Fibroblast of lung (primary cell): ENCODE measurements around the gene MTCH1. TPM values are rescaled to one million over a fixed set of nuclear protein-coding genes. Genes with fewer than 3 reads are reported as not detected.

Experiments
- DNase-seq, 2 donors: peaks; one replicate each; pipeline versions ENCODE4 v3.0.0 to v3.0.0-alpha.2; 2010; ENCODE audit warnings: low read depth in 2 of 2
- H2AFZ ChIP-seq: 2 replicates; pipeline ENCODE4 v1.5.1; 2012; ENCODE audit warnings: low read length, control low read depth, inconsistent platforms
- H3K27ac ChIP-seq: 2 replicates; pipeline ENCODE4 v1.5.1; 2011; ENCODE audit warnings: low read length, control low read depth; ENCODE audit not compliant: insufficient read depth
- H3K27me3 ChIP-seq: 2 replicates; pipeline ENCODE4 v1.5.1; 2011; ENCODE audit warnings: mild to moderate bottlenecking, low read length; ENCODE audit not compliant: control insufficient read depth, insufficient read depth
- H3K36me3 ChIP-seq: 2 replicates; pipeline ENCODE4 v1.5.1; 2011; ENCODE audit warnings: low read length; ENCODE audit not compliant: control insufficient read depth, insufficient read depth
- H3K4me1 ChIP-seq: 2 replicates; pipeline ENCODE4 v1.5.1; 2011; ENCODE audit warnings: low read length; ENCODE audit not compliant: control insufficient read depth, insufficient read depth; ENCODE audit errors: extremely low read depth
- H3K4me2 ChIP-seq: 2 replicates; pipeline ENCODE4 v1.5.1; 2011; ENCODE audit warnings: low read length, control low read depth; ENCODE audit not compliant: insufficient read depth; ENCODE audit errors: extremely low read depth
- H3K4me3 ChIP-seq, 4 experiments: fragments of 200-600 bp in 1 of 4; sonication (generic) in 1 of 4; replicated peaks in 1 of 4; 2 replicates each; pipeline ENCODE4 v1.5.1; 2011 to 2016; ENCODE audit warnings: low read length in 4 of 4, low read depth in 3 of 4, mild to moderate bottlenecking in 3 of 4, control low read depth in 2 of 4, inconsistent platforms in 1 of 4, mixed read lengths in 1 of 4; ENCODE audit not compliant: insufficient read depth in 1 of 4; ENCODE audit errors: control extremely low read depth in 1 of 4
- H3K79me2 ChIP-seq: 2 replicates; pipeline ENCODE4 v1.5.1; 2012; ENCODE audit warnings: mild to moderate bottlenecking, low read length, inconsistent platforms; ENCODE audit not compliant: control insufficient read depth, insufficient read depth
- H3K9ac ChIP-seq: 2 replicates; pipeline ENCODE4 v1.5.1; 2011; ENCODE audit warnings: mild to moderate bottlenecking, low read length, control low read depth; ENCODE audit not compliant: insufficient read depth
- H3K9me3 ChIP-seq: 2 replicates; pipeline ENCODE4 v1.5.1; 2012; ENCODE audit warnings: low read depth, low read length; ENCODE audit not compliant: control insufficient read depth, insufficient read depth
- H4K20me1 ChIP-seq: 2 replicates; pipeline ENCODE4 v1.5.1; 2011; ENCODE audit warnings: low read length; ENCODE audit not compliant: control insufficient read depth, insufficient read depth; ENCODE audit errors: extremely low read depth
- CTCF ChIP-seq, 2 donors: IDR thresholded peaks in 1 of 2; conservative IDR thresholded peaks in 1 of 2; 1 replicate in 1 of 2; 2 replicates in 1 of 2; pipeline ENCODE4 v1.5.1; 2011 to 2012; ENCODE audit warnings: low read length in 2 of 2, control low read depth in 1 of 2, inconsistent platforms in 1 of 2, low read depth in 1 of 2, mild to moderate bottlenecking in 1 of 2
- EZH2 ChIP-seq: IDR thresholded peaks from 2 replicates; pipeline ENCODE4 v1.5.1; 2012; ENCODE audit warnings: low read length, control low read depth, mild to moderate bottlenecking; ENCODE audit errors: missing control alignments
- polyA plus RNA-seq, 2 donors: library from polyadenylated mRNA; depleted of rRNA in 1 of 2; stranded (reverse) in 1 of 2; unstranded in 1 of 2; fragments of >200 nt; gene quantifications; 2 replicates each; pipeline ENCODE4 v1.2.1, GENCODE V29; 2011 to 2012; ENCODE audit warnings: missing spikeins in 1 of 2
- total RNA-seq: library from RNA; depleted of rRNA; stranded (reverse); fragments of >200 nt; gene quantifications from 2 replicates; pipeline ENCODE4 v1.2.1, GENCODE V29; 2014

MTCH1 gene
- total and polyA plus RNA-seq, 2 donors (not counting 1 experiment from before 2014, with no cell fraction given), result 131 to 222 TPM

GRCh38 chr6:37019065-37019450 lies 33.1 kb upstream of the MTCH1 start:
- H3K27ac ChIP-seq, result no peak overlapping the region
- no peak for TF ChIP-seq EZH2
- no peak for TF ChIP-seq CTCF (conservative IDR thresholded peaks at IDR 0.05 in 1 of 2, IDR thresholded peaks at IDR 0.05 in 1 of 2; ENCODE audit: low read depth in 1 of 2, low read length in 2 of 2)

GRCh38 chr6:37018198-37019064 lies 32.4 kb upstream of the MTCH1 start:
- Histone ChIP-seq H3K36me3 (no peaks in the 10 kb centered on the region), H3K9ac (no peak overlapping the region), H3K27me3 (no peaks in the 10 kb centered on the region), H3K4me3 (no peak overlapping the region), H3K4me2 (peak overlapping the region; percentile 17), H4K20me1 (no peaks in the 10 kb centered on the region), H3K4me1 (peaks cover 7% of the 10 kb centered on the region), H3K9me3 (no peaks in the 10 kb centered on the region), H3K79me2 (no peaks in the 10 kb centered on the region), H2AFZ (peak overlapping the region; percentile 68), H3K27ac (no peak overlapping the region)
- TF ChIP-seq EZH2 (no peak), CTCF (conservative IDR thresholded peaks at IDR 0.05 in 1 of 2, IDR thresholded peaks at IDR 0.05 in 1 of 2; ENCODE audit: low read depth in 1 of 2, low read length in 2 of 2) (peak; percentile 87 to 99)
- peak; percentile 76 to 89 for DNase-seq

More at GRCh38 chr6:37019065-37019450, 33.1 kb upstream of the MTCH1 start:
- Histone ChIP-seq H3K79me2 (no peaks in the 10 kb centered on the region), H3K4me2 (no peak overlapping the region), H2AFZ (no peak overlapping the region), H4K20me1 (no peaks in the 10 kb centered on the region), H3K9ac (no peak overlapping the region), H3K36me3 (no peaks in the 10 kb centered on the region), H3K9me3 (no peaks in the 10 kb centered on the region), H3K27me3 (no peaks in the 10 kb centered on the region), H3K4me3 (no peak overlapping the region), H3K4me1 (peaks cover 7% of the 10 kb centered on the region)
- no peak for DNase-seq

- TF ChIP-seq EZH2 (no peak), CTCF (conservative IDR thresholded peaks at IDR 0.05 in 1 of 2, IDR thresholded peaks at IDR 0.05 in 1 of 2; ENCODE audit: low read depth in 1 of 2, low read length in 2 of 2) (no peak)
- no peaks in the 10 kb centered on the region for H4K20me1 ChIP-seq
- H3K4me3 ChIP-seq, result no peak overlapping the region
- H3K36me3 ChIP-seq, result no peaks in the 10 kb centered on the region
- H3K27ac ChIP-seq, result no peak overlapping the region
- DNase-seq, result no peak
- no peaks in the 10 kb centered on the region for H3K9me3 ChIP-seq
- peak overlapping the region; percentile 68 for H2AFZ ChIP-seq
- H3K27me3 ChIP-seq, result no peaks in the 10 kb centered on the region
- H3K4me1 ChIP-seq, result peaks cover 7% of the 10 kb centered on the region
- H3K9ac ChIP-seq, result no peak overlapping the region
- peak overlapping the region; percentile 17 for H3K4me2 ChIP-seq
- no peaks in the 10 kb centered on the region for H3K79me2 ChIP-seq
These were observed 31.7 kb upstream of the MTCH1 start for GRCh38 chr6:37017606-37018197.
